ENCODE data around the gene FAF1. TPM values are rescaled to one million over a fixed set of nuclear protein-coding genes. Genes with fewer than 3 reads are reported as not detected.

Gene FAF1
- total RNA-seq, 1 experiment from 2014 or later = 73.2 TPM

DNA sequence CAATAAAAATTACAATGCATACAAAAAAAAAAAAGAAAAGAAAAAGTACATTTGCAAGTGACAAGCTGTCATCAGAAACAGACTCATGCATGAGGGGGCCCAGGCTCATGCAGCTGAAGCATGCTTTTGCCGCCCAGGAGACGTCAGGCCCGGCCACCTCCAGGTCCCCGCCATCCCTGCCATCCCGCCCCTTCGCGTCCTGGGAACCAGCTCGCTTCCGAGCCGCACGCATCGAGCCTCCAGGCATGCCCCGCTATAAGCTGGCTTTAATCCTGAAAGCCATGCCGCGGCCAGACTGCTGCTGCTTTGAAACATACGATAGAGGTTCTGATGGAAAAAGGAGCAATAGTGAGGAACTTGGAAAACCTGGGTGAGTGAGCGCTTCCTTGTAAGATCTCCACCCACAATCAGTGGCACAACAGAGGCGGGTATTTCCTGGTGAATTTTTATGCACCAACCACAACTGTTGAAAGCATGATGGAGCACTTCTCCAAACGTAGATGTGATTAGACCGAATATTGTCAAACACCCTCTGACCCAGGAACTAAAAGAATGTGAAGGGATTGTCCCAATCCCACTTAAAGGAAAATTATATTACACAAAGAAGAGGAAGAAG lies 113.7 kb downstream of the FAF1 start (continued):
- TF ChIP-seq, protein P1, sequence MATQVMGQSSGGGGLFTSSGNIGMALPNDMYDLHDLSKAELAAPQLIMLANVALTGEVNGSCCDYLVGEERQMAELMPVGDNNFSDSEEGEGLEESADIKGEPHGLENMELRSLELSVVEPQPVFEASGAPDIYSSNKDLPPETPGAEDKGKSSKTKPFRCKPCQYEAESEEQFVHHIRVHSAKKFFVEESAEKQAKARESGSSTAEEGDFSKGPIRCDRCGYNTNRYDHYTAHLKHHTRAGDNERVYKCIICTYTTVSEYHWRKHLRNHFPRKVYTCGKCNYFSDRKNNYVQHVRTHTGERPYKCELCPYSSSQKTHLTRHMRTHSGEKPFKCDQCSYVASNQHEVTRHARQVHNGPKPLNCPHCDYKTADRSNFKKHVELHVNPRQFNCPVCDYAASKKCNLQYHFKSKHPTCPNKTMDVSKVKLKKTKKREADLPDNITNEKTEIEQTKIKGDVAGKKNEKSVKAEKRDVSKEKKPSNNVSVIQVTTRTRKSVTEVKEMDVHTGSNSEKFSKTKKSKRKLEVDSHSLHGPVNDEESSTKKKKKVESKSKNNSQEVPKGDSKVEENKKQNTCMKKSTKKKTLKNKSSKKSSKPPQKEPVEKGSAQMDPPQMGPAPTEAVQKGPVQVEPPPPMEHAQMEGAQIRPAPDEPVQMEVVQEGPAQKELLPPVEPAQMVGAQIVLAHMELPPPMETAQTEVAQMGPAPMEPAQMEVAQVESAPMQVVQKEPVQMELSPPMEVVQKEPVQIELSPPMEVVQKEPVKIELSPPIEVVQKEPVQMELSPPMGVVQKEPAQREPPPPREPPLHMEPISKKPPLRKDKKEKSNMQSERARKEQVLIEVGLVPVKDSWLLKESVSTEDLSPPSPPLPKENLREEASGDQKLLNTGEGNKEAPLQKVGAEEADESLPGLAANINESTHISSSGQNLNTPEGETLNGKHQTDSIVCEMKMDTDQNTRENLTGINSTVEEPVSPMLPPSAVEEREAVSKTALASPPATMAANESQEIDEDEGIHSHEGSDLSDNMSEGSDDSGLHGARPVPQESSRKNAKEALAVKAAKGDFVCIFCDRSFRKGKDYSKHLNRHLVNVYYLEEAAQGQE (IDR thresholded peaks at IDR 0.05; ENCODE audit: low read depth) = no peak
- TF ChIP-seq ZFX (IDR thresholded peaks at IDR 0.05) (no peak), CEBPB (IDR thresholded peaks at IDR 0.05; ENCODE audit: low read depth) (no peak), ZNF274 (IDR thresholded peaks at IDR 0.05; ENCODE audit: low read depth, low read length) (no peak), EZH2 (IDR thresholded peaks at IDR 0.05) (no peak), POLR2A (IDR thresholded peaks at IDR 0.05; ENCODE audit: borderline replicate concordance, extremely low read depth, insufficient read depth, insufficient read length) (no peak), POLR2AphosphoS5 (IDR thresholded peaks at IDR 0.05; ENCODE audit: low read depth, low read length) (no peak)
- TF ChIP-seq, protein P2, sequence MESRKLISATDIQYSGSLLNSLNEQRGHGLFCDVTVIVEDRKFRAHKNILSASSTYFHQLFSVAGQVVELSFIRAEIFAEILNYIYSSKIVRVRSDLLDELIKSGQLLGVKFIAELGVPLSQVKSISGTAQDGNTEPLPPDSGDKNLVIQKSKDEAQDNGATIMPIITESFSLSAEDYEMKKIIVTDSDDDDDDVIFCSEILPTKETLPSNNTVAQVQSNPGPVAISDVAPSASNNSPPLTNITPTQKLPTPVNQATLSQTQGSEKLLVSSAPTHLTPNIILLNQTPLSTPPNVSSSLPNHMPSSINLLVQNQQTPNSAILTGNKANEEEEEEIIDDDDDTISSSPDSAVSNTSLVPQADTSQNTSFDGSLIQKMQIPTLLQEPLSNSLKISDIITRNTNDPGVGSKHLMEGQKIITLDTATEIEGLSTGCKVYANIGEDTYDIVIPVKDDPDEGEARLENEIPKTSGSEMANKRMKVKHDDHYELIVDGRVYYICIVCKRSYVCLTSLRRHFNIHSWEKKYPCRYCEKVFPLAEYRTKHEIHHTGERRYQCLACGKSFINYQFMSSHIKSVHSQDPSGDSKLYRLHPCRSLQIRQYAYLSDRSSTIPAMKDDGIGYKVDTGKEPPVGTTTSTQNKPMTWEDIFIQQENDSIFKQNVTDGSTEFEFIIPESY (IDR thresholded peaks at IDR 0.05; ENCODE audit: extremely low read depth, insufficient replicate concordance, low read length) = no peak
- TF ChIP-seq, protein P3, sequence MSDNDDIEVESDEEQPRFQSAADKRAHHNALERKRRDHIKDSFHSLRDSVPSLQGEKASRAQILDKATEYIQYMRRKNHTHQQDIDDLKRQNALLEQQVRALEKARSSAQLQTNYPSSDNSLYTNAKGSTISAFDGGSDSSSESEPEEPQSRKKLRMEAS (IDR thresholded peaks at IDR 0.05) = no peak
